Esophagus muscularis mucosa (tissue), 4 donors: ENCODE measurements around the gene TMC1. TPM values are rescaled to one million over a fixed set of nuclear protein-coding genes. Genes with fewer than 3 reads are reported as not detected.

ENCODE experiments used
- DNase-seq: peaks from one replicate; pipeline ENCODE4 v3.0.0-alpha.2; 2017; ENCODE audit errors: extremely low spot score
- H3K27ac ChIP-seq, 4 donors: fragments of 200-600 bp; sonication (generic); replicated peaks in 1 of 4; 1 replicate in 3 of 4; 2 replicates in 1 of 4; pipeline ENCODE4 v1.5.1; 2016 to 2019; ENCODE audit warnings: mild to moderate bottlenecking in 1 of 4
- H3K27me3 ChIP-seq, 4 donors: fragments of 200-600 bp; sonication (generic); one replicate each; pipeline versions ENCODE4 v1.5.1 to v1.6.0; 2016 to 2019
- H3K36me3 ChIP-seq, 4 donors: fragments of 200-600 bp; sonication (generic); one replicate each; pipeline ENCODE4 v1.5.1; 2016 to 2019
- H3K4me1 ChIP-seq, 4 donors: fragments of 200-600 bp; sonication (generic); one replicate each; pipeline ENCODE4 v1.5.1; 2016 to 2019
- H3K4me3 ChIP-seq, 4 donors: fragments of 200-600 bp; sonication (generic); 1 replicate in 2 of 4; 2 replicates in 2 of 4; pipeline ENCODE4 v1.5.1; 2016 to 2019; ENCODE audit warnings: mild to moderate bottlenecking in 4 of 4, moderate library complexity in 1 of 4
- H3K9me3 ChIP-seq, 4 donors: fragments of 200-600 bp; sonication (generic); 1 replicate in 3 of 4; 2 replicates in 1 of 4; pipeline ENCODE4 v1.5.1; 2016 to 2019
- CTCF ChIP-seq, 3 experiments: fragments of 200-600 bp in 2 of 3; fragments of 450-650 bp in 1 of 3; sonication (generic) in 2 of 3; IDR thresholded peaks; one replicate each; pipeline ENCODE4 v1.5.1; 2017 to 2019; ENCODE audit warnings: antibody characterized with exemption in 3 of 3, mild to moderate bottlenecking in 2 of 3, moderate library complexity in 1 of 3
- EP300 ChIP-seq: sonication (generic); formaldehyde crosslinking; IDR thresholded peaks from one replicate; pipeline ENCODE4 v1.6.1; 2017; ENCODE audit warnings: antibody characterized with exemption
- POLR2A ChIP-seq: fragments of 450-650 bp; IDR thresholded peaks from one replicate; pipeline ENCODE4 v1.6.1; 2017; ENCODE audit warnings: antibody characterized with exemption, moderate library complexity, mild to moderate bottlenecking, low read depth
- POLR2AphosphoS5 ChIP-seq, 2 donors: sonication (generic); formaldehyde crosslinking; IDR thresholded peaks; one replicate each; pipeline ENCODE4 v1.6.1; 2017; ENCODE audit warnings: antibody characterized with exemption in 2 of 2
- WGBS: methylation state at CpG from one replicate; pipeline ENCODE4 v1.1.5; 2018; 5-methylcytosine and 5-hydroxymethylcytosine counted together
- intact Hi-C: fragments of 100-400 bp; cut with DNase I; formaldehyde crosslinking; loops from one replicate; pipeline ENCODE4 v1.15.1; 2023
- total RNA-seq, 4 donors: library from RNA; depleted of rRNA; stranded (reverse); fragments of >200 nt; gene quantifications; one replicate each; pipeline versions ENCODE4 v1.1.0 to v1.2.1, GENCODE V29; 2016

The TMC1 gene
- total RNA-seq, 4 donors from 2014 or later, result not detected

DNA sequence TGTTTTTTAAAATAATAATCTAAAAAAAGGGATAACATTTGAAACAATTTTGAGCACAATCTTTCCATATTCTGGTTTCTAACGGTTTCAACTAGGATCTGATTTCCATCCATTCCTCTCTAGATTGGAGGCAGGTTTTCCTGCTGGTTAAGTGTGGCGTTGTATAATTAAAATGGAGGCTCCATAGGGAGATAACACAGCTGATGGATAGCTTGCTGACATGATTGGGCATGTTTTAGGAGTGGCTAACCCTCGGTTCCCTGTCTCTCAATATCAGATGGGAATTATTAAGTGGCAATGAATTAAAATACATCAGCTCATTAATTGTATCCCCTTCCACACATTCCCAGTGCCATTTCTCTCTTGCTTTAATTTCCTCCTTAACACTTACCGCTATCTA, 222.4 kb downstream of the TMC1 start:
- Histone ChIP-seq H3K4me3 (no peak overlapping the region), H3K36me3 (no peaks in the 10 kb centered on the region), H3K27me3 (no peaks in the 10 kb centered on the region), H3K4me1 (no peaks in the 10 kb centered on the region), H3K9me3 (no peaks in the 10 kb centered on the region), H3K27ac (no peak overlapping the region)
- intact Hi-C loops, result no loop called here
- no peak for DNase-seq
- WGBS, result 77% methylated on average over 4 of the region's 4 CpGs
- TF ChIP-seq CTCF (IDR thresholded peaks at IDR 0.05), result no peak

DNA sequence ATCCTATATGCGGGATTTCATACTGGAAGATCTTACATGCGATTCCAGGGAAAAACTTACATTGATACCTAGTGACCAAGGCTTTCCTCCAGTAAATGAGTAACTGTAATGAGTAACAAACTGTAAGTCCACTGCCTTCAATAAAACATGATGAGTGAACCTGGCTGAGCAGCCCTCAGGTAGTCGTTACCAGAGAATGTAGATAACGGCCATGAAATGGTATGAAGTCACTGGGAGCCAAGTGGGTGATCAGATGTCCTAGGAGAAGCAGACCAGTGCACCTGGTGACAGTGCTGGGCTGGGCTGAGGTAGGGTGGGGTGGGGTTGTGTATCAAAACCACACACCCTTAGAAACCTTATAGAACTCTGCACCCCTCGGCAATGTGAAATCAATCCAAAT, 227.9 kb downstream of the TMC1 start:
- intact Hi-C loops, result loop anchor here (5.0 kb wide), 1 partner anchor 467 kb away; no protein-coding TSS in a partner anchor
- H3K4me3 ChIP-seq, result no peak overlapping the region
- no peaks in the 10 kb centered on the region for H3K4me1 ChIP-seq
- no peaks in the 10 kb centered on the region for H3K36me3 ChIP-seq
- 91% methylated on average over 5 of the region's 5 CpGs for WGBS
- no peak for TF ChIP-seq EP300
- TF ChIP-seq POLR2AphosphoS5 (IDR thresholded peaks at IDR 0.05), result no peak
- no peak for TF ChIP-seq POLR2A
- no peak for TF ChIP-seq CTCF (IDR thresholded peaks at IDR 0.05)
- H3K27ac ChIP-seq, result no peak overlapping the region
- no peaks in the 10 kb centered on the region for H3K27me3 ChIP-seq
- no peaks in the 10 kb centered on the region for H3K9me3 ChIP-seq
- no peak for DNase-seq

GRCh38 chr9:72751541-72751940, 230.1 kb downstream of the TMC1 start:
- WGBS, result 56% methylated on average over 1 of the region's 1 CpG
- Histone ChIP-seq H3K36me3 (no peaks in the 10 kb centered on the region), H3K4me1 (no peaks in the 10 kb centered on the region), H3K27me3 (no peaks in the 10 kb centered on the region), H3K4me3 (no peak overlapping the region), H3K27ac (no peak overlapping the region), H3K9me3 (no peaks in the 10 kb centered on the region)
- intact Hi-C loops, result no loop called here
- no peak for DNase-seq
- TF ChIP-seq POLR2AphosphoS5 (IDR thresholded peaks at IDR 0.05) (no peak), EP300 (no peak), POLR2A (no peak), CTCF (IDR thresholded peaks at IDR 0.05) (no peak)

GRCh38 chr9:72753266-72753893, 232.0 kb downstream of the TMC1 start:
- no peak for DNase-seq
- Histone ChIP-seq H3K9me3 (no peaks in the 10 kb centered on the region), H3K4me3 (no peak overlapping the region), H3K4me1 (no peaks in the 10 kb centered on the region), H3K36me3 (no peaks in the 10 kb centered on the region), H3K27me3 (no peaks in the 10 kb centered on the region), H3K27ac (no peak overlapping the region)
- WGBS, result 59% methylated on average over 8 of the region's 8 CpGs
- intact Hi-C loops, result no loop called here
- TF ChIP-seq CTCF (IDR thresholded peaks at IDR 0.05) (peak in 1 of 3 experiments; percentile 24), POLR2A (no peak)

DNA sequence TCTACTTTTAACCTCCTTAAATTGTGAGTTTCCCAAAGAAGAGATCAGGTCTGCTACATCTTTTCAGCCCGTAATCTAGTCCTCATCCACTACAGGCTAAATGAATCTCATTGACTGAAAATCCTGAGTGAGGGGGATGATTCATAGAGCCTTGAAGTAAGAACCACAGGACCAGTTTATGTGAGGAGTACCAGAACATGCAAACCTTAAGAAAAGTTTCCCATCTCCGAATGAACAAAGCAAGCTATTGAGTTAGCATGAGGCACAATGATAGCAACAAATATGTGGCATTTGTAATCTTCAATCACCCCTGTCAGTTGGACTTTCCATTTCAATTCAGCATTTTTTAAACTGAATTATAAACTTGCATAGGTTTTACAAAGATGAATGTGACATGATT, 234.4 kb downstream of the TMC1 start:
- Histone ChIP-seq H3K4me3 (no peak overlapping the region), H3K4me1 (no peaks in the 10 kb centered on the region), H3K27me3 (no peaks in the 10 kb centered on the region), H3K9me3 (no peaks in the 10 kb centered on the region), H3K27ac (no peak overlapping the region), H3K36me3 (no peaks in the 10 kb centered on the region)
- WGBS, result 83% methylated on average over 2 of the region's 2 CpGs
- TF ChIP-seq EP300, result no peak
- TF ChIP-seq CTCF (IDR thresholded peaks at IDR 0.05), result no peak
- no peak for TF ChIP-seq POLR2AphosphoS5 (IDR thresholded peaks at IDR 0.05)
- TF ChIP-seq POLR2A, result no peak
- intact Hi-C loops, result no loop called here
- DNase-seq, result no peak
